ENCODE results near the gene KRTAP9-1. TPM values are rescaled to one million over a fixed set of nuclear protein-coding genes. Genes with fewer than 3 reads are reported as not detected.

Gene KRTAP9-1
- total RNA-seq, 1 experiment from 2014 or later = not detected

- H3K9me3 ChIP-seq = no peaks in the 10 kb centered on the region
- Mint-ChIP-seq H3K4me3 (ENCODE audit: unreplicated experiment) (no peak overlapping the region), H3K27me3 (ENCODE audit: insufficient read depth, unreplicated experiment) (no peaks in the 10 kb centered on the region), H3K27ac (ENCODE audit: unreplicated experiment) (no peak overlapping the region), H3K4me1 (ENCODE audit: low read depth, unreplicated experiment) (peaks cover 24% of the 10 kb centered on the region), H3K9me3 (ENCODE audit: unreplicated experiment) (no peaks in the 10 kb centered on the region), H3K36me3 (ENCODE audit: insufficient read depth, unreplicated experiment) (no peaks in the 10 kb centered on the region)
- H3K36me3 ChIP-seq (ENCODE audit: control insufficient read depth, insufficient read depth, low read length) = no peaks in the 10 kb centered on the region
- peaks cover 8% of the 10 kb centered on the region for H3K4me1 ChIP-seq
- DNase-seq = no peak
- no peak overlapping the region for H3K4me3 ChIP-seq (ENCODE audit: low read depth, low read length)
- CTCF ChIA-PET = no interaction called here
- BruUV-seq (replicated peaks) = no TSS peak
- POLR2A ChIA-PET = no interaction called here
- no peak for TF ChIP-seq CTCF (IDR thresholded peaks at IDR 0.05; ENCODE audit: insufficient read depth in 1 of 2, low read depth in 1 of 2, low read length in 1 of 2, severe bottlenecking in 1 of 2, unreplicated experiment in 1 of 2)
- no peaks in the 10 kb centered on the region for H3K27me3 ChIP-seq (replicated peaks; ENCODE audit: control insufficient read depth, insufficient read depth, low read length)
- intact Hi-C loops (cut with micrococcal nuclease; ENCODE audit: unreplicated experiment) = no loop called here
Observed at GRCh38 chr17:41186872-41187271, 2.8 kb upstream of the KRTAP9-1 start.

DNA sequence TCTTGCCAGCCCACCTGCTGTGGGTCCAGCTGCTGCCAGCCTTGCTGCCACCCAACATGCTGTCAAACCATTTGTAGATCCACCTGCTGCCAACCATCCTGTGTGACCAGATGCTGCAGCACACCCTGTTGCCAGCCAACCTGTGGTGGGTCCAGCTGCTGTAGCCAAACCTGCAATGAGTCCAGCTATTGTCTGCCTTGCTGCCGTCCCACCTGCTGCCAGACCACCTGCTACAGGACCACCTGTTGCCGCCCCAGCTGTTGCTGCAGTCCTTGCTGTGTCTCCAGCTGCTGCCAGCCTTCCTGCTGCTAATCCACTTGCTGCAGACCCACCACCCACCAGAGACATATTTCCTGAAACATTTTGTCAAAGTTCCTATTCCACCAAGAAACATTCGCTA is 641 bp downstream of the KRTAP9-1 start:
- Mint-ChIP-seq H3K4me3 (ENCODE audit: unreplicated experiment) (no peak overlapping the region), H3K4me1 (ENCODE audit: low read depth, unreplicated experiment) (no peaks in the 10 kb centered on the region), H3K27ac (ENCODE audit: unreplicated experiment) (no peak overlapping the region), H3K27me3 (ENCODE audit: insufficient read depth, unreplicated experiment) (no peaks in the 10 kb centered on the region), H3K36me3 (ENCODE audit: insufficient read depth, unreplicated experiment) (no peaks in the 10 kb centered on the region), H3K9me3 (ENCODE audit: unreplicated experiment) (no peaks in the 10 kb centered on the region)
- Histone ChIP-seq H3K27me3 (replicated peaks; ENCODE audit: control insufficient read depth, insufficient read depth, low read length) (no peaks in the 10 kb centered on the region), H3K4me1 (peaks cover 4% of the 10 kb centered on the region; the same call in 1 of the 2 replicates), H3K36me3 (ENCODE audit: control insufficient read depth, insufficient read depth, low read length) (no peaks in the 10 kb centered on the region), H3K4me3 (ENCODE audit: low read depth, low read length) (no peak overlapping the region), H3K9me3 (no peaks in the 10 kb centered on the region)
- intact Hi-C loops (cut with micrococcal nuclease; ENCODE audit: unreplicated experiment) = no loop called here
- DNase-seq = no peak
- TF ChIP-seq CTCF (IDR thresholded peaks at IDR 0.05; ENCODE audit: insufficient read depth in 1 of 2, low read depth in 1 of 2, low read length in 1 of 2, severe bottlenecking in 1 of 2, unreplicated experiment in 1 of 2) = no peak
- CTCF ChIA-PET = no interaction called here
- no TSS peak for BruUV-seq (replicated peaks)
- POLR2A ChIA-PET = no interaction called here

GRCh38 chr17:41196068-41196467 is 6.4 kb downstream of the KRTAP9-1 start:
- Mint-ChIP-seq H3K36me3 (ENCODE audit: insufficient read depth, unreplicated experiment) (no peaks in the 10 kb centered on the region), H3K27ac (ENCODE audit: unreplicated experiment) (no peak overlapping the region), H3K4me3 (ENCODE audit: unreplicated experiment) (no peak overlapping the region), H3K27me3 (ENCODE audit: insufficient read depth, unreplicated experiment) (no peaks in the 10 kb centered on the region), H3K9me3 (ENCODE audit: unreplicated experiment) (no peaks in the 10 kb centered on the region), H3K4me1 (ENCODE audit: low read depth, unreplicated experiment) (no peaks in the 10 kb centered on the region)
- H3K9me3 ChIP-seq = no peaks in the 10 kb centered on the region; the same call in 1 of the 2 replicates
- no peak for TF ChIP-seq CTCF (IDR thresholded peaks at IDR 0.05; ENCODE audit: insufficient read depth in 1 of 2, low read depth in 1 of 2, low read length in 1 of 2, severe bottlenecking in 1 of 2, unreplicated experiment in 1 of 2)
- peaks cover 4% of the 10 kb centered on the region; the same call in 1 of the 2 replicates for H3K4me1 ChIP-seq
- ChIA-PET POLR2A (no interaction called here), CTCF (interaction anchor here (0.7 kb wide), 1 partner anchor 292 kb away, joined by 3 read pairs; no protein-coding TSS in a partner anchor)
- intact Hi-C loops (cut with micrococcal nuclease; ENCODE audit: unreplicated experiment) = no loop called here
- H3K4me3 ChIP-seq (ENCODE audit: low read depth, low read length) = no peak overlapping the region
- H3K36me3 ChIP-seq (ENCODE audit: control insufficient read depth, insufficient read depth, low read length) = no peaks in the 10 kb centered on the region
- no peak for DNase-seq
- no TSS peak for BruUV-seq (replicated peaks)
- H3K27me3 ChIP-seq (replicated peaks; ENCODE audit: control insufficient read depth, insufficient read depth, low read length) = no peaks in the 10 kb centered on the region
